Loucy (cell line): ENCODE results near the gene CDH13.

ENCODE experiments used
- CTCF ChIP-seq: fragments of 200-600 bp; sonication (generic); conservative IDR thresholded peaks from 2 replicates; pipeline ENCODE4 v1.5.1; 2014; ENCODE audit warnings: mild to moderate bottlenecking, antibody characterized with exemption, low read length
- EZH2phosphoT487 ChIP-seq: fragments of 200-600 bp; IDR thresholded peaks from 2 replicates; pipeline ENCODE4 v1.6.1; 2018; ENCODE audit warnings: antibody characterized with exemption, mild to moderate bottlenecking, moderate library complexity, borderline replicate concordance

DNA sequence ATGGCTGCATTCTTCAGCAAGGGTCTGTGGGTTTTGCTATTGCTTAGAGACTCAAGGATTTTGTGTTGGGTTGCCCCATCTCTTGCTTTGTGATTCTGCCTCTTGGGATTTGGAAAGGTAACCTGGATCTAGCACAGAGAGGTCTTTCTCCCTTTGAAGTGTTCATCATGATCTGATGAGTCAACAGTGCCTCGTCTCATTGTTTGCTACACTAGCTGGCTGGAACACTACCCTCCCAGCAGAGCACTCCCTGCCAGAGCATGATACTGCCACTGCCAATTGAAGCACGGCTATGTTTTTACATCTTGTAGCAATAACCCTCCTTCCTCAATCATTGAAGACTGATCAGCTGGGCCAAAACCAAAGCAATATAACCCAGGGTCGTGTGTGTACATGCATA, 361.0 kb downstream of the CDH13 start:
- no peak for TF ChIP-seq CTCF
- TF ChIP-seq EZH2phosphoT487: no peak
